ENCODE measurements around the gene SH3RF3. TPM values are rescaled to one million over a fixed set of nuclear protein-coding genes. Genes with fewer than 3 reads are reported as not detected.

The SH3RF3 gene
- total RNA-seq, 3 donors from 2014 or later = 3.2 to 5.6 (median 4.6) TPM

GRCh38 chr2:109383505-109384307 lies 254.7 kb downstream of the SH3RF3 start:
- intact Hi-C loops (cut with DNase I; ENCODE audit: low total_unique reads) = no loop called here
- H3K4me3 ChIP-seq = no peak overlapping the region
- H3K27me3 ChIP-seq = no peaks in the 10 kb centered on the region
- no peaks in the 10 kb centered on the region for H3K36me3 ChIP-seq
- H3K27ac ChIP-seq = no peak overlapping the region
- peak in 1 of 2 donors; percentile 3 for DNase-seq (ENCODE audit: low spot score in 2 of 2)
- TF ChIP-seq POLR2AphosphoS5 (IDR thresholded peaks at IDR 0.05) = no peak
- TF ChIP-seq CTCF (IDR thresholded peaks at IDR 0.05) = no peak
- no peak for TF ChIP-seq POLR2A (IDR thresholded peaks at IDR 0.05)
- H3K4me1 ChIP-seq = peaks cover 0 to 3% of the 10 kb centered on the region in 2 donors
- no peaks in the 10 kb centered on the region for H3K9me3 ChIP-seq

GRCh38 chr2:109384308-109385271 lies 255.6 kb downstream of the SH3RF3 start:
- no peak overlapping the region for H3K4me3 ChIP-seq
- no peaks in the 10 kb centered on the region for H3K36me3 ChIP-seq
- no peak for TF ChIP-seq CTCF (IDR thresholded peaks at IDR 0.05)
- no peak for TF ChIP-seq POLR2AphosphoS5 (IDR thresholded peaks at IDR 0.05)
- no peak for TF ChIP-seq POLR2A (IDR thresholded peaks at IDR 0.05)
- peak in 1 of 2 donors; percentile 17 for DNase-seq (ENCODE audit: low spot score in 2 of 2)
- intact Hi-C loops (cut with DNase I; ENCODE audit: low total_unique reads) = no loop called here
- H3K27ac ChIP-seq = no peak overlapping the region
- H3K4me1 ChIP-seq = peaks cover 0 to 3% of the 10 kb centered on the region in 2 donors
- H3K9me3 ChIP-seq = no peaks in the 10 kb centered on the region
- H3K27me3 ChIP-seq = no peaks in the 10 kb centered on the region

- Histone ChIP-seq H3K36me3 (no peaks in the 10 kb centered on the region), H3K4me3 (no peak overlapping the region), H3K4me1 (peaks cover 0 to 3% of the 10 kb centered on the region in 2 donors), H3K27ac (no peak overlapping the region), H3K27me3 (no peaks in the 10 kb centered on the region), H3K9me3 (no peaks in the 10 kb centered on the region)
- DNase-seq (ENCODE audit: low spot score in 2 of 2) = no peak
- intact Hi-C loops (cut with DNase I; ENCODE audit: low total_unique reads) = no loop called here
- TF ChIP-seq POLR2A (IDR thresholded peaks at IDR 0.05) = no peak
- TF ChIP-seq POLR2AphosphoS5 (IDR thresholded peaks at IDR 0.05) = no peak
- no peak for TF ChIP-seq CTCF (IDR thresholded peaks at IDR 0.05)
These were observed 256.5 kb downstream of the SH3RF3 start for GRCh38 chr2:109385506-109385905.

GRCh38 chr2:109386004-109386695 lies 257.1 kb downstream of the SH3RF3 start:
- intact Hi-C loops (cut with DNase I; ENCODE audit: low total_unique reads) = no loop called here
- H3K27me3 ChIP-seq = no peaks in the 10 kb centered on the region
- peaks cover 0 to 3% of the 10 kb centered on the region in 2 donors for H3K4me1 ChIP-seq
- DNase-seq (ENCODE audit: low spot score in 2 of 2) = no peak
- no peaks in the 10 kb centered on the region for H3K36me3 ChIP-seq
- H3K9me3 ChIP-seq = no peaks in the 10 kb centered on the region
- no peak overlapping the region for H3K27ac ChIP-seq
- no peak overlapping the region for H3K4me3 ChIP-seq
- no peak for TF ChIP-seq POLR2AphosphoS5 (IDR thresholded peaks at IDR 0.05)
- TF ChIP-seq POLR2A (IDR thresholded peaks at IDR 0.05) = no peak

- no peaks in the 10 kb centered on the region for H3K9me3 ChIP-seq
- intact Hi-C loops (cut with DNase I; ENCODE audit: low total_unique reads) = no loop called here
- H3K4me3 ChIP-seq = no peak overlapping the region
- no peaks in the 10 kb centered on the region for H3K27me3 ChIP-seq
- H3K36me3 ChIP-seq = no peaks in the 10 kb centered on the region
- TF ChIP-seq CTCF (IDR thresholded peaks at IDR 0.05) (no peak), POLR2AphosphoS5 (IDR thresholded peaks at IDR 0.05) (no peak), POLR2A (IDR thresholded peaks at IDR 0.05) (no peak)
- H3K27ac ChIP-seq = no peak overlapping the region
- peaks cover 0 to 3% of the 10 kb centered on the region in 2 donors for H3K4me1 ChIP-seq
- DNase-seq (ENCODE audit: low spot score in 2 of 2) = no peak
These were observed 258.3 kb downstream of the SH3RF3 start for GRCh38 chr2:109387221-109387735.

Data from breast epithelium (tissue), 4 donors.